Left ventricle myocardium inferior (tissue), 1 donor: ENCODE results near the gene HTR2B. TPM values are rescaled to one million over a fixed set of nuclear protein-coding genes. Genes with fewer than 3 reads are reported as not detected.

ENCODE experiments used
- DNase-seq: peaks from one replicate; pipeline ENCODE4 v3.0.0-alpha.2; 2020
- H3K27ac ChIP-seq: fragments of 200-600 bp; replicated peaks from 2 replicates; pipeline ENCODE4 v1.8.0; 2021
- H3K27me3 ChIP-seq: fragments of 200-600 bp; 2 replicates; pipeline ENCODE4 v1.8.0; 2021; ENCODE audit warnings: low read depth
- H3K36me3 ChIP-seq: fragments of 200-600 bp; 2 replicates; pipeline ENCODE4 v1.8.0; 2021
- H3K4me1 ChIP-seq: fragments of 200-600 bp; 2 replicates; pipeline ENCODE4 v1.8.0; 2021
- H3K4me3 ChIP-seq: fragments of 200-600 bp; 2 replicates; pipeline ENCODE4 v1.8.0; 2021; ENCODE audit warnings: mild to moderate bottlenecking, moderate library complexity
- H3K9me3 ChIP-seq: fragments of 200-600 bp; replicated peaks from 2 replicates; pipeline ENCODE4 v1.8.0; 2021
- intact Hi-C: fragments of 100-400 bp; cut with micrococcal nuclease; formaldehyde crosslinking; loops from one replicate; pipeline ENCODE4 v1.11.0; 2022
- total RNA-seq: library from RNA; stranded (reverse); fragmentation: NEBNext Ultra II Directional; extraction: Animal tissue kit (Norgen Biotek cat#: 25700); gene quantifications from one replicate; pipeline ENCODE4 v1.2.1, GENCODE V29; 2021
- TF ChIP-seq, protein P1 (sequence below): fragments of 200-600 bp; IDR thresholded peaks from 2 replicates; pipeline ENCODE4 v1.8.0; 2021; ENCODE audit warnings: antibody characterized with exemption, mild to moderate bottlenecking, borderline replicate concordance
- donor health status: DM: no; HTN: yes; CAD: no; lungs with severe emphysema.

Gene HTR2B
- total RNA-seq, 1 donor from 2014 or later, result 1.5 TPM

DNA sequence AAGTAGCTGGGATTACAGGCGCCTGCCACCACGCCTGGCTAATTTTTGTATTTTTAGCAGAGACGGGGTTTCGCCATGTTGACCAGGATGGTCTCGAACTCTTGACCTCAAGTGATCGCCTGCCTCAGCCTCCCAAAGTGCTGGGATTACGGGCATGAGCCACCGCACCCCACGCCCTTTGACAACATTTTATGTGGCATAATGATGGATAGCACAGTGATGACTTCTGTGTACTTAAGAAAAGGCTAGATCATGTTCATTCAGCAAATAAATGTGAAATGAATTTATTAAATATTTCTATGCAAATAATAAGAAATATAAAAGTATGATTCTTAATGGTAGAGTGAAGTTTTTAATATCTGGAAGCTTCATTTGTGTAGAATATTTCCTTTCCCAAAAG lies 2.6 kb upstream of the HTR2B start:
- Histone ChIP-seq H3K27me3 (no peaks in the 10 kb centered on the region), H3K9me3 (no peaks in the 10 kb centered on the region), H3K27ac (no peak overlapping the region), H3K4me1 (peaks cover 46% of the 10 kb centered on the region), H3K36me3 (no peaks in the 10 kb centered on the region), H3K4me3 (no peak overlapping the region)
- DNase-seq, result no peak
- TF ChIP-seq, protein P1, sequence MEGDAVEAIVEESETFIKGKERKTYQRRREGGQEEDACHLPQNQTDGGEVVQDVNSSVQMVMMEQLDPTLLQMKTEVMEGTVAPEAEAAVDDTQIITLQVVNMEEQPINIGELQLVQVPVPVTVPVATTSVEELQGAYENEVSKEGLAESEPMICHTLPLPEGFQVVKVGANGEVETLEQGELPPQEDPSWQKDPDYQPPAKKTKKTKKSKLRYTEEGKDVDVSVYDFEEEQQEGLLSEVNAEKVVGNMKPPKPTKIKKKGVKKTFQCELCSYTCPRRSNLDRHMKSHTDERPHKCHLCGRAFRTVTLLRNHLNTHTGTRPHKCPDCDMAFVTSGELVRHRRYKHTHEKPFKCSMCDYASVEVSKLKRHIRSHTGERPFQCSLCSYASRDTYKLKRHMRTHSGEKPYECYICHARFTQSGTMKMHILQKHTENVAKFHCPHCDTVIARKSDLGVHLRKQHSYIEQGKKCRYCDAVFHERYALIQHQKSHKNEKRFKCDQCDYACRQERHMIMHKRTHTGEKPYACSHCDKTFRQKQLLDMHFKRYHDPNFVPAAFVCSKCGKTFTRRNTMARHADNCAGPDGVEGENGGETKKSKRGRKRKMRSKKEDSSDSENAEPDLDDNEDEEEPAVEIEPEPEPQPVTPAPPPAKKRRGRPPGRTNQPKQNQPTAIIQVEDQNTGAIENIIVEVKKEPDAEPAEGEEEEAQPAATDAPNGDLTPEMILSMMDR, result no peak
- intact Hi-C loops, result no loop called here

DNA sequence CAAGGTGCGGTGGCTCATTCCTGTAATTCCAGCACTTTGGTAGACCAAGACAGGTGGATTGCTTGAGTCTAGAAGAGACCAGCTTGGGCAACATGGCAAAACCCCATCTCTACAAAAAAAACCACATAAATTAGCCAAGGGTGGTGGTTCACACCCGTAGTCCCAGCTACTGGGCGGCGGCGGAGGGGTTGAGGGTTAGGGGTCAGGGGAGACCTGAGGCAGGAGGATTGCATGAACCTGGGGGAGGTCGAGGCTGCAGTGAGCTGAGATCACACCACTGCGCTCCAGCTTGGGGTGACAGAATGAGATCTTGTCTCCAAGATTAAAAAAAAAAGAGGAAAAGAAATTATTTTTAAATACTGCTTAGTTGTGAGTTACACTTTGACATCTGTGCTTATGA lies 1.3 kb upstream of the HTR2B start:
- Histone ChIP-seq H3K27me3 (no peaks in the 10 kb centered on the region), H3K4me3 (no peak overlapping the region), H3K9me3 (no peaks in the 10 kb centered on the region), H3K4me1 (peaks cover 39% of the 10 kb centered on the region), H3K36me3 (no peaks in the 10 kb centered on the region), H3K27ac (no peak overlapping the region)
- intact Hi-C loops, result no loop called here
- TF ChIP-seq, protein P1, result no peak
- no peak for DNase-seq

DNA sequence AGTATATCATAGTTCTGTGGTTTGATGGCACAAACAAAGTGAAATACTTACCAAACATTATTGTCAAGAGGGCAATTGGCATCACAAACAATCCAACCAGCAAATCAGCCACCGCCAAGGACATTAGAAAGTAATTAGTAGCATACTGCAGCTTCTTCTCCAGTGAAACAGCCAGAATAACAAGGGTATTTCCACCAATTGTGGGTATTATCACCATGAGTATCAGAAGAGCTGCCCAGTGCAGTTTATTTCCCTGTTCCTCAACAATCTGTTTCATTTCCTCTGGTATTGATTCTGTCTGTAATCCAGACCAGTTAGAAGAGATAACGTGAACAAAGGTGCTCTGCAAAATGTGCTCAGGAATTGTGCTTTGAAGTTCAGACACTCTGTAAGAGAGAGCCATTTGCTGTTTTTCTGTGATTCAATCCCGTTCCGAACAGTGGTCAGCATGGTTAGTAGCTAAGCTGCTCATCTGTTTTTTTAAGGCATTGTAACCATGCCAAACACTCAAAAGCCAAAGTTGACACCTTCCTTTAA lies 1.4 kb downstream of the HTR2B start:
- H3K27ac ChIP-seq, result peak overlapping the region; percentile 5
- no peak for DNase-seq
- no peaks in the 10 kb centered on the region for H3K27me3 ChIP-seq
- intact Hi-C loops, result no loop called here
- TF ChIP-seq, protein P1, result no peak
- peak overlapping the region; percentile 38 for H3K4me3 ChIP-seq
- no peaks in the 10 kb centered on the region for H3K36me3 ChIP-seq
- peaks cover 30% of the 10 kb centered on the region for H3K4me1 ChIP-seq
- H3K9me3 ChIP-seq, result no peaks in the 10 kb centered on the region

DNA sequence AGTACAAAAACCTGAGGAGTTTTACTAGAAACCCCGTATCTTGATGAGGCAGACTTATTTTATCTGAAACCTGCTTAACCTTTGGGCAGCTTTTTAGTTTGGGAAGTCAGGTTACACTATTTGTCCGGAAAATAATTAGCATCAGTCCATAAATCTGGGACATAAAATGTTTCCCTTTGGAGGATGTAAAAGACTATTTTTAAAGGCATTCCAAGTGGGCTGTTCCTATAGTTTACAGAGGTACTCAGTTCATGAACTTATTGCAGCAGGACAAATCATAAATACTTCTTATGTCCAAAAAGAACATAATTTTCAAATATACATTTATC lies 6.3 kb downstream of the HTR2B start:
- H3K27me3 ChIP-seq, result no peaks in the 10 kb centered on the region
- no peaks in the 10 kb centered on the region for H3K36me3 ChIP-seq
- TF ChIP-seq, protein P1, result no peak
- intact Hi-C loops, result no loop called here
- DNase-seq, result no peak
- no peak overlapping the region for H3K27ac ChIP-seq
- H3K4me3 ChIP-seq, result no peak overlapping the region
- H3K4me1 ChIP-seq, result peaks cover 13% of the 10 kb centered on the region
- H3K9me3 ChIP-seq, result no peaks in the 10 kb centered on the region

DNA sequence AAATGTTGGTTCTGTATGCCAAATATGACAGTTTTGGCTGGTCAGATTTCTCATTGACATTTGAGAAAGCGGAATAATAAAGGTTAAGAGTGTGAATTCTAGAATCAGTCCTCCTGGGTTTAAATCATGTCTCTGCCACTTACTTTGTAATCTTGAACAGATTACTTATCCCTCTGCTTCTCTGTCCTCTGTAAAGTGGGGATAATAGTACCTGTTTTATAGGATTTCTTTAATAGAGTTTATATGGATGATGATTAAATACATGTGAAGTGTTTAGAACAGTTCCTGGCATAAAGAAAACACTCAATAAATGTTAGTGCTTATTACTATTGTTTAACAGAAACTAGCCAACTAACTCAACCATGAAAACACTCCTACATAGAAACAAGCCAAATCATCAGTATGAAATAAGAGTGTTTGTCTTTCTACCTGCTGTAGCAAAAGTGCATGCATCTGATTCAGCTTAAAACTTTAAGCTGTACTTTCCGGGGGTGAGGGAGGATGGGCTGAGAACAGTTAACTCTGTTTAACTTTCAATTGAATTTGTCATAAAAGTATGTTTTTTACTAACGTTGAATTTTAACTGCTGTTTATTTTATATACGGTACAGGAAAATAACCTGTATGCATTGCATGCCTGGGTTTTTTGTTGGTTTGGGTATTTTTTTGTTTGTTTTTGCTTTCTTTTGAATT lies 6.8 kb downstream of the HTR2B start:
- intact Hi-C loops, result no loop called here
- DNase-seq, result no peak
- Histone ChIP-seq H3K27me3 (no peaks in the 10 kb centered on the region), H3K4me1 (peaks cover 7% of the 10 kb centered on the region), H3K4me3 (no peak overlapping the region), H3K27ac (no peak overlapping the region), H3K36me3 (no peaks in the 10 kb centered on the region), H3K9me3 (no peaks in the 10 kb centered on the region)
- TF ChIP-seq, protein P1, result no peak
